Liver (tissue), 3 donors: ENCODE data around the gene MAB21L4.

ENCODE experiments used
- ATF3 ChIP-seq: IDR thresholded peaks from 2 replicates; pipeline ENCODE4 v1.6.1; 2016; ENCODE audit warnings: antibody characterized with exemption
- CTCF ChIP-seq: fragments of 150-350 bp; IDR thresholded peaks from 2 replicates; pipeline ENCODE4 v1.5.1; 2017; ENCODE audit warnings: improper control_type of control experiment, low read depth, low read length; ENCODE audit not compliant: missing input control
- JUND ChIP-seq, 2 donors: IDR thresholded peaks; 2 replicates each; pipeline ENCODE4 v1.6.1; 2016; ENCODE audit warnings: antibody characterized with exemption in 2 of 2
- RAD21 ChIP-seq, 2 donors: IDR thresholded peaks; 2 replicates each; pipeline ENCODE4 v1.6.1; 2016; ENCODE audit warnings: antibody characterized with exemption in 2 of 2, mild to moderate bottlenecking in 2 of 2
- RXRA ChIP-seq, 2 donors: IDR thresholded peaks; 2 replicates each; pipeline ENCODE4 v1.6.1; 2017 to 2018; ENCODE audit warnings: antibody characterized with exemption in 2 of 2, mild to moderate bottlenecking in 1 of 2
- TAF1 ChIP-seq: conservative IDR thresholded peaks from 2 replicates; pipeline ENCODE4 v1.6.1; 2016; ENCODE audit warnings: antibody characterized with exemption, mild to moderate bottlenecking
- ZBTB33 ChIP-seq: IDR thresholded peaks from 2 replicates; pipeline ENCODE4 v1.6.1; 2016; ENCODE audit warnings: antibody characterized with exemption
- donor health status: healthy.
- donor health status: healthy.

GRCh38 chr2:240914645-240915525 lies 18.9 kb upstream of the MAB21L4 start:
- TF ChIP-seq CTCF (no peak), ZBTB33 (no peak), TAF1 (no peak), RAD21 (IDR thresholded peaks at IDR 0.05) (no peak), ATF3 (no peak), JUND (IDR thresholded peaks at IDR 0.05) (no peak), RXRA (IDR thresholded peaks at IDR 0.05) (no peak)
